ENCODE data around the gene ZNF212.

- TF ChIP-seq CTCF (conservative IDR thresholded peaks at IDR 0.05; ENCODE audit: low read depth, low read length) (no peak), EZH2 (IDR thresholded peaks at IDR 0.05; ENCODE audit: low read length, unreplicated experiment) (no peak), EZH2phosphoT487 (IDR thresholded peaks at IDR 0.05; ENCODE audit: borderline replicate concordance, low read length) (no peak)
These were observed 38.9 kb downstream of the ZNF212 start for GRCh38 chr7:149278396-149278795.

Measured in PC-3 (cell line).